ENCODE data around the gene TMTC2.

Gene TMTC2

GRCh38 chr12:83003026-83003425, 316.3 kb downstream of the TMTC2 start:
- TF ChIP-seq YY1 (IDR thresholded peaks at IDR 0.05; ENCODE audit: low read depth) (no peak), EP300 (IDR thresholded peaks at IDR 0.05; ENCODE audit: borderline replicate concordance) (no peak), RAD21 (IDR thresholded peaks at IDR 0.05; ENCODE audit: low read depth) (no peak), EGR1 (IDR thresholded peaks at IDR 0.05) (no peak), TAF1 (IDR thresholded peaks at IDR 0.05; ENCODE audit: low read depth) (no peak), USF1 (IDR thresholded peaks at IDR 0.05) (no peak)

GRCh38 chr12:83005534-83006197, 319.0 kb downstream of the TMTC2 start:
- no peak for TF ChIP-seq USF1 (IDR thresholded peaks at IDR 0.05)
- no peak for TF ChIP-seq CREB1 (IDR thresholded peaks at IDR 0.05; ENCODE audit: low read depth)
- no peak for TF ChIP-seq TAF1 (IDR thresholded peaks at IDR 0.05; ENCODE audit: low read depth)
- no peak for TF ChIP-seq FOXM1 (IDR thresholded peaks at IDR 0.05; ENCODE audit: borderline replicate concordance, low read depth)
- TF ChIP-seq EP300 (IDR thresholded peaks at IDR 0.05; ENCODE audit: borderline replicate concordance), result no peak
- TF ChIP-seq REST (IDR thresholded peaks at IDR 0.05; ENCODE audit: low read depth), result no peak
- TF ChIP-seq, protein P1, sequence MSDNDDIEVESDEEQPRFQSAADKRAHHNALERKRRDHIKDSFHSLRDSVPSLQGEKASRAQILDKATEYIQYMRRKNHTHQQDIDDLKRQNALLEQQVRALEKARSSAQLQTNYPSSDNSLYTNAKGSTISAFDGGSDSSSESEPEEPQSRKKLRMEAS (IDR thresholded peaks at IDR 0.05), result no peak
- no peak for TF ChIP-seq EGR1 (IDR thresholded peaks at IDR 0.05)
- TF ChIP-seq TCF12 (IDR thresholded peaks at IDR 0.05; ENCODE audit: low read depth), result no peak
- TF ChIP-seq ZBTB7A (IDR thresholded peaks at IDR 0.05; ENCODE audit: low read depth), result no peak
- TF ChIP-seq TEAD4 (IDR thresholded peaks at IDR 0.05), result no peak
- TF ChIP-seq RAD21 (IDR thresholded peaks at IDR 0.05; ENCODE audit: low read depth), result no peak
- TF ChIP-seq YY1 (IDR thresholded peaks at IDR 0.05; ENCODE audit: low read depth), result no peak
- no peak for TF ChIP-seq NFIC (IDR thresholded peaks at IDR 0.05)
- no peak for TF ChIP-seq CEBPB (IDR thresholded peaks at IDR 0.05)

DNA sequence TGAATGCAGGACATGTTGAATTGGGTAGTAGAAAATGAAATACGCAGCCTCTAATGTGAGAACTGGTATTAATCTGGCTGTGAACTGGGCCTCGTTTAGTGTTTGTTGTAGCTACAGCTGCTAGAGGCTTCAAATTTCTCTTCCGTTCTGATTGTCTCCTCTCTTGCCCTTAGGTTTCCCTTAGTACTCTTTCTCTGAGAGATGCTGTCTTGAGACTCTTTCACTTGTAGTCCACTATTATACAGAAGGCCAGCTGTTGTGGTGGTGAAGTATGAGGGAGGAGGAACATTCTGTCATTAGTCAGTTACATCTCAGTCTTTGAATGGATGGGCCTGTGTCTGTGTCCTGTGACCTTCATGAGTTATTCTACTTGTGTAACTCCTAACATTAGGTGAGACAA, 322.0 kb downstream of the TMTC2 start:
- TF ChIP-seq CEBPB (IDR thresholded peaks at IDR 0.05) (no peak), EGR1 (IDR thresholded peaks at IDR 0.05) (no peak), USF1 (IDR thresholded peaks at IDR 0.05) (no peak), ZBTB7A (IDR thresholded peaks at IDR 0.05; ENCODE audit: low read depth) (no peak), YY1 (IDR thresholded peaks at IDR 0.05; ENCODE audit: low read depth) (no peak), EP300 (IDR thresholded peaks at IDR 0.05; ENCODE audit: borderline replicate concordance) (no peak)

- TF ChIP-seq USF1 (IDR thresholded peaks at IDR 0.05) (no peak), FOXM1 (IDR thresholded peaks at IDR 0.05; ENCODE audit: borderline replicate concordance, low read depth) (no peak), CREB1 (IDR thresholded peaks at IDR 0.05; ENCODE audit: low read depth) (no peak), ZBTB7A (IDR thresholded peaks at IDR 0.05; ENCODE audit: low read depth) (no peak), YY1 (IDR thresholded peaks at IDR 0.05; ENCODE audit: low read depth) (no peak), RAD21 (IDR thresholded peaks at IDR 0.05; ENCODE audit: low read depth) (no peak), EGR1 (IDR thresholded peaks at IDR 0.05) (no peak), TEAD4 (IDR thresholded peaks at IDR 0.05) (no peak), REST (IDR thresholded peaks at IDR 0.05; ENCODE audit: low read depth) (no peak), NFIC (IDR thresholded peaks at IDR 0.05) (no peak), CEBPB (IDR thresholded peaks at IDR 0.05) (no peak), TCF12 (IDR thresholded peaks at IDR 0.05; ENCODE audit: low read depth) (no peak), EP300 (IDR thresholded peaks at IDR 0.05; ENCODE audit: borderline replicate concordance) (no peak)
These were observed 323.6 kb downstream of the TMTC2 start for GRCh38 chr12:83010169-83010804.
